Measurements from ENCODE around the gene ZNF660.

- TF ChIP-seq POLR2A (IDR thresholded peaks at IDR 0.05) (no peak), CTCF (IDR thresholded peaks at IDR 0.05) (peak in 2 of 6 experiments; percentile 17 to 43)
These were observed 29.9 kb upstream of the ZNF660 start, which contains the start of gene ZKSCAN7 for GRCh38 chr3:44554626-44555592.

Measured in upper lobe of left lung (tissue), 4 donors.